A204.1 (cell line): ENCODE measurements around the gene CDKN2D.
A peak's percentile ranks its signal among the peaks of the same experiment; 100 is the strongest.

Experiments used
- FAIRE-seq: peaks from 2 replicates; lab custom pipeline; 2012; peaks lifted over from hg19 to GRCh38; lab: Jason Lieb, UNC

The CDKN2D gene

DNA sequence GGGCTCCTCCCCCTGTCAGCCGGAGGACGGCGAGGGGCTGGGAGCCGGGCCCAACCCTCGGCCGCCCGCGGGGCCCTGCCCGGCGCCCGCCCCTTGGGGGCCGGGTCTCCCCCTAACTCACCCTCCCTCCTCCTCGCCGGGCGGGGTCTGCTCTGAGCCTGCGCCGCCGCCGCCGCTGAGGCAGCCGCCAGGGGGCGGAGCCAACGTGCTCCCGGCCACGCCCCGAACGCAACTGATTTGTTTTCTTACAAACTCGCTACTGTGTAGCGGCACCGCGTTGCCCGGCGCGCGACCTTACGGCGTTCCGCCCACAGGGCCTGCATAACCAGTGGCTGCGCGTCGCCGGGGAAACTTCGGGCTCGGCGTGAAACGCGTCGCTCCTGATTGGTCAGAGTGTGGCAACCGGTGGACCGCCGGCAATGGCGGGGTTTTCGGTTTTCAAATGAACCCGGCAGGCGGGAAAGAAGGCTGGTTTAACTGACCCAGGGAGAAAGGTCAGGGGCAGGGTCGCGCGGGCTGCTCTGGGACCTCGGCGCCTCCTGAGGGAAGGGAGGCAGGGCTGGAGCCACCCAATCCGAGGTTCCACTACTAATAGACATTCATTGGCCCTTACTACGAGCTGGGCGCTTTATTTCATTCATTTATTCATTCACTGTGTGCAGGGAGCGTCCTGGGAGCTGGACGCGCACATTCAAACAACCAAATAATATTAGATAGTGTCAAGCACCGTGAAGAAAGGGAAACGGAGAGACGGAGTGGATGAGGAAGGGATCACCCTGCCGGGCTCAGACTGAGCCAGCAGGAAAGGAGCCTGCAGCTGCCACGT, at the start of gene CDKN2D:
CDKN2D (minus strand) TSS at position 154 of the 826 bp plus-strand sequence. CDS start 326 bp downstream, outside the sequence.
- FAIRE-seq: peak; percentile 97

DNA sequence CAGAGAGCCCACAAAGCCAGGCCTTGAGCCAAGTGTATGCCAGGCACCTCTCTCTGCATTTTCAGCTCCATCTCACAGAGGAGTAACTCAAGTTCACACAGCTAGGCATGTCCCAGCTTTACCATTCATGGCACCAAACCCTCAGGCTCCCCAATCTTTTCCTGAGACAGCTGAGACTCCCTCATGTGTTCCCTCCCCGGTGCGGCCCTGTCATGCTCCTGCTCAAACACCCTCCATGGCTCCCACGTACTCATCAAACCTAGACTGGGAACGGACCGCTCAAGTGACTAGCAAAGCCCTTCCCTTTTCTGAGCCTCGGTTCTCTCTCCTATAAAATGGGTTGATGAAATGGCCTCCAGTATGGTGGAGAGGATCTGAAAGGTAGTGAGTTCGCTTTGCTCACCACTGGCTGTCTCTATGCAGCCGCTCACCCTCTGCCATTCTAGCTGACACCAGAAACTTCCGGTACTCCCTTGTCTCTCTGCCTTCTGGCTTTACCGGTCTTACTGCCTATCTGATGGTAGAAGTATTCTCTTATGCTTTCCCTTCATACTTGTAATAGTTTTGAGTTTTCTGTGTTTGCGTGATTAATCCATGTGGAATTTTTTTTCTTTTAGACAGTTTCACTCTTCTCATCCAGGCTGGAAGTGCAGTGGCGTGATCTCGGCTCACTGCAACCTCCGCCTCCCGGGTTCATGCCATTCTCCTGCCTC, 48.8 kb upstream of the CDKN2D start:
- no peak for FAIRE-seq

DNA sequence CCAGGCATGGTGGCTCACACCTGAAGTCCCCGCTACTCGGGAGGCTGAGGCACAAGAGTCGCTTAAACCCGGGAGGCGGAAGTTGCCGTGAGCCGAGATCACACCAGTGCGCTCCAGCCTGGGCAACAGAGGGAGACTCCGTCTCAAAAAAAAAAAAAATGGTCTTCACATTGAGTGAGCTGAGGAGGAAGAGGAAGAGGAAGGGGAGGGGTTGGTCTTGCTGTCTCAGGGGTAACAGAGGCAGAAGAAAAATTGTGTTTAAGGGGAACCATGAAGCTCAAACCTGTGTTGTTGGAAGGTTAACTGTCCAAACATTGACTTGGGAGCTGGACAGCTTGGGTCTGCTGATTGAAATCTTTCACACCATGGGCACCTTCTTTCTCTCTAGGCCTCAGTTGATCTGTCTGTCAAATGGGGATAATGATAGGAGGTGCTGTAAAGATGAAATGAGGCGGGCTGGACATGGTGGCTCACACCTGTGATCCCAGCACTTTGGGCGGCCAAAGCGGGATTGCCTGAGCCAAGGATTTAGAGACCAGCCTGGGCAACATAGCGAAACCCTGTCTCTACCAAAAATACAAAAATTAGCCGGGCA, 46.7 kb upstream of the CDKN2D start:
- FAIRE-seq: no peak

DNA sequence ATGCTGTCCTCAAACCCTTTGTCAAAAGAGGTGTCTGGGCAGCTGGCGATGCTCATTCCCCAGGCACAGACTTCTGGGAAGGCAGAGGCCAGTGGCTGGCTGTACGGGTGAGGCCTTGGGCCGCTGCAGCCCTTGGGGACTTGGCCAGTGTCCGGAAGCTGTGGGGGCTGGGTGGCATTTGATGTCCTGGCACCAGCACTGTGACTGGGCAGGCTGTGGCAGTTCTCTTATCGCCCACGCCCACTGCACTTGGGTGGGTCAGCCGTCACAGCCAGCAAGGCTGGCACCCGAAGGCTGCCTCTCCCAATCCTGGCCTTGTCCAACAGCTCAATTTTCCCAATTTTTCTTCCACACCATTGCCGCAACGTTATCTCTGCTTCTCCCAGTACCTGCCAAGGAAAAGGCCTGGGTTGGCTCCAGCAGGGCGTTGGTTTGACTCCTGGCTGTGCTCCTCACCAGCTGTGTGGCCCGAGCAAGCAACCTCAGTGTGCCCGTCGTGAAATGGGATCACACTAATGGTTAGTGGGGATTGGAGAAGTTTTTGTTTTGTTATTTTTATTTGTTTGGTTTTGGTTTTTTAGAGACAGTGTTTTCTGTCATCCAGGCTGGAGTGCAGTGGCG, 43.8 kb upstream of the CDKN2D start:
- no peak for FAIRE-seq

DNA sequence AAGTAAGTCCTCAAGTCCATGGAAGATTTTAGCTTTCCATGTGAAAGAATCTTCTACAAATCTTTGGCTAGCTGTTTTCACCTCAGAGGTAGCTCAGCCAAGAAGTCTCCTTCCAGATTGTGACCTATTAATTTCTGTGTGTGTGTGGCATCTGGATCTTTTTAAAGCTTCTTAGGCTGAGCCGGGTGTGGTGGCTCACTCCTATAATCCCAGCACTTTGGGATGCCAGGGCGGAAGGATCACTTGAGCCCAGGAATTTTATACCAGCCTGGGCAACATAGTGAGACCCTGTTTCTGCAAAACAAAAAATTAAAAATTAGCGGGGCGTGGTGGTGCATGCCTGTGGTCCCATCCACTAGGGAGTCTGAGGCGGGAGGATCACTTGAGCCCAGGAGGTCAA, 43.1 kb upstream of the CDKN2D start:
- FAIRE-seq: no peak

DNA sequence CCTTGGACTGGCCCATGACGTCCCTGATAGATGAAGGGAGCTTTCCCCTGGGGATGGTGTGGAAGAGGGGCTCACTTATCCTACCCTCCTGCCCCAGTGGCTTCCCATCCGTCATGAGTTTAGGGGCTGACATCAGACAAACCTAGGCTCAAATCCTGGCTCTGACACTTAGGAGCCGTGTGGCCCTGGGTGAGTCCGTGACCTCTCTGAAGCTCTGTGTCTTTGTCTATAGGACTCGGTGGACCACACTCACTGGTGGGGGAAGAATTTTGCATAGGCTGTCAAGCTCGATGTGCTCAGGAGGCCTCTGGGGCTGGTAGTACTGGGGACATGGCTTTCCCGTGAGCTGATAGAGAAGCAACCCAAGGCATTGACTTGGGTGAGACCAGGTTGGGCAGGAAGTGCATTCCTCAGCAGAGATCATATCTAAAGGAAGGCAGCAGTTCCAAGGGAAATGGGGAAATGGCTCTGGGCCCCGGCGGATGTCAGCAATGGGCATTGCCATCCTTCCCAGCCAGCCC, 35.7 kb upstream of the CDKN2D start:
- no peak for FAIRE-seq

DNA sequence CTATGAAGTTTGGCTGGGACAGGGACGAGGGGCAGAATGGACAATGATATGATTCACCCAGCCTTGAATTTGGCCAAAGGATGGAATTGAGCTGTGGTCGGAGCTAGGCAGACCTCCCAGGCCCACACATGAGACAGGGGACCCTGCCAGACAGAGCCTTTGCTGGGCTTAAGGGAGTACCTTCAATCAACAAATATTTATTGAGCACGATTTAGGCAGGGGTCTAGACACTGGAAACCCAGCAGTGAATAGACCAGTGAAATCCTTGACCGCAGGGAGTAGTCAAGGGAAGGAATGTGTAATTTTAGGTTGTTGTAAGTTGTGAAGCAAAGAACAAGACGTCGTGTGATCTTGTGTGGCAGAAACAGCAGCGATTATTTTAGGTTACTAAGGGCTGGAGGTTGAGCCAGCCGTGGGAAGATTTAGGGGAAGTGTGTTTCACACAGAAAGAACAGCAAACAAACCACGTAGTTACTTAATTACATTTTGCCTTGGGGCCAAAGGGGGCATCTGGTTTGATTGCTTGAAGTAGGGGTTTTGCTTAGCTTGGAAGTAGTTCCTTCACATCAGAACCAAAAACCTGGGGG, 35.2 kb upstream of the CDKN2D start:
- no peak for FAIRE-seq

DNA sequence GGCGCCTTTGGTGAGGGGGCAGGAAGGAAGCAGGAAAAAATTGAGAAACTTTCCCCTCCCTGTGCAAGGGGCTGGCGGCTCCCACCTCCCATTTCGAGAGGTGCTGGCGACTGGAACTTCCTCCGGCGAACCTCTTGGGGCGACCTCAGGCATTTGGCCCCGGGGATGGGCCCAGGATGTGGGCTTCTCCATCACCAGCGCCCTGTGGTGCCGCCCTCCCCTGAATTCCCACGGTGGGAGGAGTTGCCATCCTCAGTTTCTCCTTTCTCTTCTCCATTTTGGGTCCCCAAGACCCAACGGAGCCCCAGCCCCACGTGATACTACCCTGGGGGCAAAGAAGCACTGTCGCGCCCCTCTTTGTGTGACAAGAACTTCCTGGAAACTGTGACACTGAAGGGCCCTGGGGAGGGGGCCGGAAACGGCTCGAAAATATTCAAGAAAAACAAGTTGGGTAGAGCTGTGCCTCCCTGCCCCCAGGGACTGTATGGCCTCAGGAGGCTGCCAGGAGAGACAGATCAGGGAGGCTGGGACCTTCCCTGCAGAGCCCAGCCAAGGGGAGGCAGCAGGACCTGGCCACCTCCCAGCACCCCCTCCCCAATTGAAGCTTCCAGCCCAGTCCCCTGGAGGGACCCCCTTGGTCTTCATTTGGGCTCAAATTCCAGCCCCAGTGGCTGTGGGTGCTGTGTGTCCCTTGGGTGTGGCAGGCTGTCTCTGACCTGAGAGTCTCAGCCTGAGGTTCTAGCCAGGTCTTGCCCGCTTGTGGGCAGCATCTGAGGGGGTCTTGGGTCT, 34.5 kb upstream of the CDKN2D start:
- FAIRE-seq: no peak

DNA sequence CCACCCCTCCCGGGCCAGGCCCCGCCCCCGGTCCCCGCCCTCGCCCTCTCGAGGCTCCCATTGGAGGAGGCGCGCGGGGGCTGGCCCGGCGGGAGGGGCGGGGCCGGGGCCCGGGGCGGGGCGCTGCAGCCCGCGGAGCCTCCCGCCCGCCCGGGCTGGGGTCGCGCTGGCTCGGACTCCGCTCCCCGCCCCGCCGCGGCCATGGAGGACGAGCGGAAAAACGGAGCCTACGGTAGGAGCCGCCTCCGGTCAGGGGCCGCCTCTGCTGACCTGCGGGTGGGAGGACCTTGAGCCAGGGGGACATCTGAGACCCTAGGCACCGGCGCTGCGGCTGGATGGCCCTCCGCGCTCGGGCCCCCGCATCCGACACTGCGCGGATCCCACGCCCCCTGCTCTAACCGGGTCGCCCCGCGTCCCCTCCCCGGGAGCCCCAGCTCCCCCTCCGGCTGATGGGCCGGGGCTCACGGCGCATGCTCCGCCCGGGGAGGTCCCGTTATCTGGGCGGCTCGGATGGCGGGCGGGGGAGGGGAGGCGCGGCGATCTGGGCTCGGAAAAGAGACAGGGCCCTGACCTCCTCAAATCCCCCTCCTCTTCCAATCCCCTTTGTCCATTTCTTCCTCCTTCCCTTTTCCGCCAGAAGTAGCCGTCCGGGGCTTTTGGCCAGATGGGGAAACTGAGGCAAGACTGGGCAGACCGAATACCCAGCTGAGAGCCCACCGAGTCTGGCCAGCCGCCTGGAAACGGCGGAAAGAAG, 33.7 kb upstream of the CDKN2D start:
- no peak for FAIRE-seq

DNA sequence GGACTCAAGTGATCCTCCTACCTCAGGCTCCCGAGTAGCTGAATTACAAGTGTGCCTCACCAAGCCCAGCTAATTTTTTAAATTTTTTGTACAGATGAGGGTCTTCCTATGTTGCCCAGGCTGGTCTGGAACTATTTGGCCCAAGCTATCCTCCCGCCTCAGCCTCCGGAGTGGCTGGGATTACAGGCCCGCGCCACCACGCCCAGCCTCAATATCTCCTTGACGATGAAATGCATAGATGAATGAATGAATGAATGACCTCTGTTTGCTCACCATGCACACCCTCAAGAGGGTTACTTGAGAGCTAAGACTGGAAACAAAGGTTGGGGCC, 33.2 kb upstream of the CDKN2D start:
- FAIRE-seq: no peak

DNA sequence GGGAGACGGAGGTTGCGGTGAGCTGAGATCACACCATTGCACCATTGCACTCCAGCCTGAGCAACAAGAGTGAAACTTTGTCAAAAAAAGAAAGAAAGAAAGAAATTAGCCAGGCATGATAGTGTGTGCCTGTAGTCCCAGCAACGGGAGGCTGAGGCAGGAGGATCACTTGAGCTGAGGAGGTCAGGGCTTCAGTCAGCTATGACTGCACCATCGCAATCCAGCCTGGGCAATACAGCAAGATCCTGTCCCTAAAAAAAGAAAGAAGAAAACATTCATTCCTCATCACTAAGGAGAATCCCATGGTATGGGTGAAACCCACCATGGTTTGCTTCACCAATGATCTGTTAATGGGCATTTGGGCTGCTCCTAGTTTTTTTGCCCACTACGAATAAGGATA, 31.4 kb upstream of the CDKN2D start:
- no peak for FAIRE-seq

DNA sequence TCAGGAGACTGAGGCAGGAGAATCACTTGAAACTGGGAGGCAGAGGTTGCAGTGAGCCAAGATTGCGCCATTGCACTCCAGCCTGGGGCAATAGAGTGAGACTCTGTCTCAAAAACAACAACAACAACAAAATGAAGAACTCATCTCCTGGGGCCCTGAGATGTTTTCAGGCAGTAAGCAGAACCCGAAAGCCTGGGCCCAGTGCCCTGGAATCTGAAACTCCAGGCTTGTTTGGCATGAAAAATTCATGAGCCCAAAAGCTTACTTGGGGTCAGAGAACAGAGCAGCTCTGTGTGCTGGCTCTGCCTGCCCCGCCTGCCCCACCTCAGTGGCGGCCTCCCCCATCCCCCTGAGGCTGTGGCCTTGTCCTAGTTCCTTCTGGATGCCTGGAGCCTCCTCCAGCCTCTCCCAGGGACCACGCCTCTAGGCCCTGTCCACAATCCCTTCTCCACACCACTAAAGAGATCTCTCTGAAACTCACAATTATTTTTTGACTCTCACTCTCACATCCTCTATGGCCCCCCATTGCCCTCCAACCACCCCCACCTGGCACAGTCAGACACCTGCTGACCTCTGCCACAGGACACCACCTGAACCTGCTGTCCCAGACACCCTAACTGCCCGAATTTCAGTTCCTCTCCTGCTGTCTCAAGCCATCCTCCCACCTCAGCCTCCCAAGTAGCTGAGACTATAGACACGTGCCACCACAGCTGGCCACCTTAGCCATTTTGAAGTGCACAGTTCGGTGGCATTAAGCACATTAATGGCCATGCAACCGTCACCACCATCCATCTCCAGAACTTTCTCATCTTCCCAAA, 25.2 kb upstream of the CDKN2D start:
- no peak for FAIRE-seq

DNA sequence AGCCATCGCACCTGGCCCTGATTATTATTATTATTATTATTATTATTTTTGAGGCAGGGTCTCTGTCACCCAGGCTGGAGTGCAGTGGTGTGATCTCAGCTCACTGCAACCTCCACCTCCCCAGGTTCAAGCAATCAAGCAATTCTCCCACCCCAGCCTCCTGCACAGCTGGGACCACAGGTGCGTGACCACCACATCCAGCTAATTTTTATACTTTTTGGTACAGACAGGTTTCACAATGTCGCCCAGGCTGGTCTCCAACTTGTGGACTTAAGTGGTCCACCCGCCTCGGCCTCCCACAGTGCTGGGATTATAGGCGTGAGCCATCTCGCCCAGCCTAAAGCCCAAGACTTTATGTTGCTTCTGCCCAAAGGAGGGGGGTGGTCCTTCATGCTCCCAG, 24.4 kb upstream of the CDKN2D start:
- FAIRE-seq: no peak

DNA sequence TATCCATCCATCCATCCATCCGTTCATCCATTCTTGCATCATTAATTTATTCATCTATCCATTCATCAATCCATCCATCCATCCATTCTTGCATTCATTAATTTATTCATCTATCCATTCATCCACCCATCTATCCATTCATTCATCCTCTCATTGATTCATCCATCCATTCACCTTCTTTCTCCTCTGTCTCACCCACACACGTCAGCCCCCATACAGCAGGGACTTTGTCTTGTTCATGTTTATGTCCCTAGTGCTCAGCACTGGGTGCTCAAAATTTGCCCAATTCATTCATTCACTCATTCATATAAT, 19.0 kb upstream of the CDKN2D start:
- no peak for FAIRE-seq

DNA sequence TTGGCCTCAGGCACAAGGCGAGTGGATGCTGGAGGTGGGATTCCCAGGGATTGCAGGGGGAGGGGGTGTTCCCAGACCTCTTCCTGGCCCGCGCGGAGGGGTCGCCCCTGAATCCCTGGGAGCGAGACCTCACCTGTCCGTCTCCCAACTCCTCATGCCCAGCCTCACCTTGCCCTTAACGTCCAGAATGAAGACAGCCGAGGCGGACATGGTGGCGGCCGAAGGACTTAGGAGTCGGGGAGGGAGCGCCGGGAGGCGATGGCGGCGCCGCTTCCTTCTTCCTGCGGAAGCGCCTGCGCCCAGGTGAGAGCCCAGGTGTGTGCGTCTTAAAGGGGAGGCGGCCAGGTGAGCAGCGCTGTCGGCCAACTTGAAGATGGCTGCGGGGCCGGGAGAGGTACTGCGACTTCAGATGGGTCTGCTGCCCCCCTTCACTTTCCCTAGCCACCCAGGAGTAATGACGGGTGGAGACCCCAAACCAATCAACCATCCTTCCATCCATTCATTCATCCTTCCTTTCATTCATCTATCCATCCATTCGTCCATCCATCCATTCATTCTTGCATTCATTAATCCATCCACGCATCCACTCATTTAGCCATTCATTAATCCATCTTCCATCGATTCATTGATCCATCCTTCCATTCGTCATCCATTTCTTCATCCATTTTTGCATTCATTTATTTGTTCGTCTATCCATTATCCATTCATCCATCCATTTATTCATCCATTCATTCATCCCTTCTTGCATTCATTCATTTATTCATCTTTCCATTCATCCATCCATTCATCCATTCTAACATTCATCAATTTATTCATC, 18.5 kb upstream of the CDKN2D start, which contains the start of gene AP1M2:
AP1M2 (minus strand) TSS at position 291 of the 817 bp plus-strand sequence; CDS start at position 210, 81 bp downstream.
- FAIRE-seq: no peak

DNA sequence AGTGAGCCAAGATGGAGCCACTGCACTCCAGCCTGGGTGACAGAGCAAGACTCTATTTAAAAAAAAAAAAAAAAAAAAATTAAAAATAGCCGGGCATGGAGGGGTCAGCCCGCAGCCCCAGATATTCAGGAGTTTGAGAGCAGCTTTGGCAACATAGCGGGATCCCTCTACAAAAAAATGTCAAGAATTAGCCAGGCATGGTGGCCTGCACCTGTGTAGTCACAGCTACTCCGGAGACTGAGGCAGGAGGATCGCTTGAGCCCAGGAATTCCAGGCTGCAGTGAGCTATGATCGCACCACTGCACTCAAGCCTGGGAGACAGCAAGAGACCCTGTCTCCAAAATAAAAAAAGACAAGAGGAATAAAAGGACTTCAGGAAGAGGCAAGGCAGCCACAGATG, 17.6 kb upstream of the CDKN2D start:
- FAIRE-seq: no peak

DNA sequence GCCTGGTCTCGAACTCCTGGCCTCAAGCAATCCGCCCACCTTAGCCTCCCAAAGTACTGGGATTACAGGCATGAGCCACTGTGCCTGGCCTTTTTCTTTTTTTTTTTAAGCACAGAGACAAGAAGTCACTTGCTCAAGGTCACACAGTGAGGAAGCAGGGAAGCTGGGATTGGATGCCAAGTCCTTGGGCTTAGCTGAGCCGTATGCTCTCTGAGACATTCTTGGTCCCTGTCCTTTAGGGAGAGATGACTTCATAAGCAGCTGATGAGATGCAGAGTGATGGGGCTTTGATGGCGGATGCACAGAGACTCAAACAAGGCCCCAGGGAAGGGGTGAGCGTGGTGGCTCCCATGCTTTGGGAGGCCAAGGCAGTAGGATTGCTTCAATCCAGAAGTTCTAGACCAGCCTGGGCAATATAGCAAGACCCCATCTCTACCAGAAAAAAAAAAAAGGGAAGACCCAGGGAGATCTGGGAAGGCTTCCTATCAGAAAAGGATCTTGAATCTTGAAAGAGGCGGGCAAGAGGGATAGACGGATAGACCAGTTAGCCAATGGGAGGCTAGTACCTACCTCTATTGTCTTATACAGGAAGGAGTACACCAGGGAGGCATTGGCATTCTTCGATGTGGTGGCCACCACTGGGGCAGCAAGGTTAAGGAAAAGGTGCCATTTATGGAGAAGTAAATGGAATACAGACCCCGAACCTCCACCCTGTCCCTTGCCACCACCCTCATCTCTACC, 14.4 kb upstream of the CDKN2D start:
- no peak for FAIRE-seq

DNA sequence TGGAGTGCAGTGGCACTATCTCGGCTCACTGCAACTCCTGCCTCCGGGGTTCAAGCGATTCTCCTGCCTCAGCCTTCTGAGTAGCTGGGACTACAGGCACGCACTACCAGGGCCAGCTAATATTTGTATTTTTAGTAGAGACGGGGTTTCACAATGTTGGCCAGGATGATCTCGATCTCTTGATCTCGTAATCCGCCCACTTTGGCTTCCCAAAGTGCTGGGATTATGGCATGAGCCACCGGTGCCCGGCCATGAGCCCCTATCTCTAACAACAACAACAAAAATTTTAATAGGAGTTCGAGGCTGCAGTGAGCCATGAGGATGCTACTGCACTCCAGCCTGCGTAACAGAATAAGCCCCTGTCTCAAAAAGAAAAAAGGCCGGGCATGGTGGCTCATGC, 13.3 kb upstream of the CDKN2D start:
- no peak for FAIRE-seq
